HG03354 (cell line): ENCODE data around the gene NTPCR.
A peak's percentile ranks its signal among the peaks of the same experiment; 100 is the strongest.
"Not testable (repeated sequence)": the region's sequence is repeated elsewhere in the genome, so short reads cannot be mapped to it uniquely, and the experiment has no call there.

ENCODE experiments used
- ATAC-seq: cut with Tn5 transposase; IDR thresholded peaks from one replicate; pipeline ENCODE4 v1.9.1; 2021; ENCODE audit warnings: mild to moderate bottlenecking; ENCODE audit not compliant: unreplicated experiment, poor library complexity, severe bottlenecking

Gene NTPCR, protein sequence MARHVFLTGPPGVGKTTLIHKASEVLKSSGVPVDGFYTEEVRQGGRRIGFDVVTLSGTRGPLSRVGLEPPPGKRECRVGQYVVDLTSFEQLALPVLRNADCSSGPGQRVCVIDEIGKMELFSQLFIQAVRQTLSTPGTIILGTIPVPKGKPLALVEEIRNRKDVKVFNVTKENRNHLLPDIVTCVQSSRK

DNA sequence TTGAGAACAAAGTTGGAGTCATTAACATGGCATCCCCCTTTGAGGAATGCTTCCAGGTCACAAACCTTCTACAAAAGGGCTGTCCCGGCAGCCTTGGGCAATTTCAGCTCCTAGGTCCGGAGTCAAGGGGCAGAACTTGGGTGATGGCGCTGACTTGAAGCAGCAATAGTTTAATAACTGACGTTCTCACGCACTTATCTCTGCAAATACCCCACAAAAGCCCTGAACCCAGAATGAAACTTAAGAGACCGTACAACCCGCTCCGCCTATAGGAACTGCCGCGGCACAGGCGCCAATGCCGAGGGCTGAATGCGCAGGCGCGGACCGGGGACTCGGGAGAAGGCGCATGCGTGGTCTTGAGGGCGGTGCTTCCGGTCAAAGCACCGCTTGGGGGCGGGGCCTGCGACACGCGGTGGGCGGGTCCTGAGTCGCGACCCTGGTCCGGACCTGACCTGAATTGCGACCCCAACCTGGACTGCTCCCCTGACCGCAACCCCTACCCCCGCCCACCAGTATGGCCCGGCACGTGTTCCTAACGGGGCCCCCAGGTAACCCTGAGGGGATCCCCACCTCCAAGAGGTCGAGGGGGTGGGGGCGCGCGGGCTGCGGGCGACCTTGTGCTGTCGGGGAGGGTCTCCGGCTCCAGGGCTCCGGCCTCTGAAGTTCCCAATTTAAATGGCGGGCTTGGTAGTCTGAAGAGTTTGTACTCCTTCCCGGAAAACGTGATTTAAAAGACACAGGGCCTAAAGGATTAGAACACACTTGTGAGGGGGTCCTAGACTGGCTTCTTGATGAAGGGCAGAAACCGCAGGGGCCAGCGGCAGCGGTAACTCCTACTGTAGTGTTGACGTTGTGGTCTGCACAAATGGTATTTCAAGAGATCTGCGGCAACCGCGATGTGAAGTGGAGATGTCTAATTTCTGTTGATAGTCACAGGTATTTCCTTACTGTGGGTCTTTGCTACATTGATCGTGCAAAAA, at the start of gene NTPCR:
TSS of gene NTPCR (plus strand) at position 415 of the 980 bp plus-strand sequence. CDS start at position 515, 100 bp downstream.
- peak; percentile 88 for ATAC-seq

GRCh38 chr1:232900818-232901217, 49.6 kb upstream of the NTPCR start:
- ATAC-seq = no peak

- no peak for ATAC-seq
Measured at GRCh38 chr1:232901255-232901654, 49.2 kb upstream of the NTPCR start.

DNA sequence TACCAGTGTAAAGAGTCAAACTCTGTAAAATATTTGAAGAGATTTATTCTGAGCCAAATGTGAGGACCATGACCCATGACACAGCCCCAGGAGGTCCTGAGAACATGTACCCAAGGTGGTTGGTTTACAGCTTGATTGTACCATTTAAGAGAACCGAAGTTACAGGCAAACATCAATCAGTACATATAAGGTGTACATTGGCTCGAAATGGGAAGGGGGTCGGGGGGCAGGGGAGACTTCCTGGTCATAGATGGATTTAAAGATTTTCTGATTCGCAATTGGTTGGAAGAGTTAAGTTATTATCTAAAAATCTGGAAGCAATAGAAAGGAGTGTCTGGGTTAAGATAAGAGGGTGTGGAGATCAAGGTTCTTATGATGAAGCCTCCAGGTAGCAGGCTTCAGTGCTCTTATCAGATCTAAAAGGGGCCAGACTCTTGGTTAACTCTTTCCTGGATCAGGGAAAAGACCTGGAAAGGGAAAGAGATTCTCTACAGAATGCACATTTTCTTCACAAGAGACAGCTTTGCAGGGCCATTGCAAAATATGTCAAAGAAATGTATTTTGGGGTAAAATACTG, 47.5 kb upstream of the NTPCR start:
- no peak for ATAC-seq

DNA sequence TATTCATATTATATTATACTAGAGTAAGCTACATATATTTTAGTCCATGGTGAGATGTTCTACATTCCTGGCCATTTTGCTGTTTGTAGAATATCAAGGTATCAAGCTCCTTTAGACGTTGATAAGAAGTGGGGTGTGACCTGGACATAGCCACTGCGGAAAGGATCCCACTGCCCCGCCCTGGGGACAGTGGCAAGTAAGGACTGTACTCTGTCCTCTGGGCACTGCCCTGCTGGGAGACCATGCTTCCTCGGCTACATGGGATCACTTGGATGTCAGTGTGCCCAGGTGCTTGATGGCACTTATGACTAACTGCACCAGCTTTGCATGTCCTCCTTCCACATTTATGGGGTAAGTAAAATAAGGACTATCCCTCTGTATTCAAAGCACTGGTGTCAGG, 46.3 kb upstream of the NTPCR start:
- no peak for ATAC-seq

- ATAC-seq = no peak
Measured at GRCh38 chr1:232904566-232904965, 45.8 kb upstream of the NTPCR start.

- ATAC-seq = no peak
Measured at GRCh38 chr1:232905331-232906034, 44.9 kb upstream of the NTPCR start.

DNA sequence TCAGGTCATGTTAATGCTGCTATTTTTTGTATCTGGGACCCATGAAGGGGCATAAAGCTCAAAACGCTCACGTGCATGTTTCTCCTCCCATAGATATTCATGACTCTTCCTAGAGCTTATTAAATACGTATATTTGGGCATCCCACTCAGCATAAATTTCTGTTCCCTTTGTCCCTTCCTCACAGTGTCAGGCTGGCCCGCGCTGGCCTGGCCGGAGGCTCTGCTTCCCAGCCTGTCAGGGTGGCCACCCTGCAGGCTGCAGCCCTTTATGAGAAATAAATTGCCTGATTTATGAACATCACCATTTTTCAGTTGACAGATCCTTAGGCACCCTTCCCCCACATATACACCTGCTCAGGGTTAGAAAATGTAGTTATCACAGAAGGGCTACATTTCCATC, 44.0 kb upstream of the NTPCR start:
- ATAC-seq = no peak

DNA sequence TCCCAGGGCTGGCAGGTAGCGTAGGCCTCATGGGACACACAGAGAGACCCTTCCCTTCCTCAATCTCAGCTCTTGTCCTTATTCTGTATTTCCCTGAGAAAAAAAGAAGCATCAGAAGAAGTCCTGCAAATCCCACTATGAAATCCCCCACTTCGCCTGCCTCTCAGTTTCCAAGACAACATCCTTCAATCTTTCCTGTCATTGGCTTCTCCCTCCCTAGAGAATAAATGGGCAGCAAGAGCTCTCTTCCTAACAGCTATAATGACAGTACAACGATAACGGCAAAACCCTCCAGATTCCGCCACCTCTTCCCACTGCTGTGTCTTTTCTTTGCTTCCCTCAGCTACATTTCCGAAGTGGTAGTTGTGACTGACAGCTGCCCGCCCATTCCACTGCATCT, 41.6 kb upstream of the NTPCR start:
- no peak for ATAC-seq

- no peak for ATAC-seq
Measured at GRCh38 chr1:232909752-232910151, 40.7 kb upstream of the NTPCR start.

- ATAC-seq = no peak
Measured at GRCh38 chr1:232911027-232911599, 39.3 kb upstream of the NTPCR start.

DNA sequence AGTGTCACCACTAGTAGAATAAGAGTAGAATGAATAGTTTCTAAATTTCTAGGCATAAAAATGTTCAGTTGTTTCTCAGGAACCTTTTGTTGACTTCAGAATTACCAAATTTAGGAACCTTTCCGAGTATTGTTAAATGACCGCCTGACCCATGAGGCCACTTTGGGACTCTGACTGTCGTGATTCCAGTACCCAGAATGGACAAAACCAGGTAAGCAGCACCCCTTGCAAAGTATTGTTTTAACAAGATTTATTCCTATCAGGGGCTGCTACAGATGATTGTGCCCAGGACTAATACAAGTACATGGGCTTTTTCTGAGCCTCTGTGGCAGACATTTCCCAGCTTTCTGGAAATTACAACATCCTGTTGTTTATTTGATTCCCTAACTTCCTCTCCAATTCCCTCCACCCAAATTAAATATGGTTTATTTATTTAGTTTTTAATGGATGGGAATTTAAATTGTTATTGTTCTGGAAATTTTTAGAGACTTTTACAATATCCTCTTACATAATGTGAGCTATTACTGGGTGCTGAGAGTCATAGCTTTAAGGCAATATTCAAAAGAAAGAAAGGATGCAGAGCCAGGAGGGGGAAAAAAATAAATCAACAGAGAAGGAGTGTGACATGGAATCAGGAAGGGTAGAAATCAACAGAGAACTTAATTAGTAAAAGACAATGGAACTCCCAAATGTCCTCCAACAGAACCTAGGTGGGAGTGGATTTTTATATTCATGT, 37.4 kb upstream of the NTPCR start:
- ATAC-seq = no peak

- not testable (repeated sequence) for ATAC-seq
Measured at GRCh38 chr1:232914271-232914670, 36.1 kb upstream of the NTPCR start.

DNA sequence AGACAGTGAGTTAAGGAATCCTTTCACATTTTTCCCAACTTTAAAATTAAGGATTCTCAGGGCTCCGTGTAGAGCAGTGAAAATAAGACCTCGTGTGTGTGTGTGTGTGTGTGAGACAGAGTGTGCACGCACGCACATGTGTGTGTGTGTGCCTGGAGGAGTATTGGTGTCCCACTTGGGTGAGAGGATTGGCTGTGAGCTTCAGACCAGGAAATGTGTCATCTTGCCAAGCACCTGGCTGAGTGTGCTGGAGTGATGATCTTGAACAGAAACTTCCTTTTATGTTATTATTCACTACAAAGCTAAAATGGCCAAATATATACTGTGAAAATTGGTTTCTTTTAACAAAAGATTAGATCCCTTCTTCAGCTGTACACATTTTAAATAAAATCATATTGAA, 35.2 kb upstream of the NTPCR start:
- no peak for ATAC-seq

GRCh38 chr1:232917053-232917452, 33.4 kb upstream of the NTPCR start:
- no peak for ATAC-seq

DNA sequence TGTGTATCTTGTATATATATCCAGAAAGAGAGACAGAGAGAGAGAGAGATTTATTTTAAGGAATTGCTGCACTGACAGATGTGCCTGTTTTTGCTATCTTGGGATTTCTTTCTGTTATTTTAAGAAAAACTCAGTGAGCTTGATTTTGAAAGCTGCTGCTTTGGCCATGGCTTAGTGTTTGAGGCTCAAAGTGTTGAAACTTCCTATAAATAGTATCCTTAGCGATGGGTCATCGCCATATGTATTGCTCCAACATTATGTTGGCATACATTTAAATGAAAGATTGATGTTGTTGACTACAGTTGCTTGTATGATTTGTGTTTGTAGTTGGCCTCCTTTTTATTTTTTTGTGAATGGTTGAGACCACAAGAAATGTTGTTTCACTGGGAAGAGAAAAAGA, 29.0 kb upstream of the NTPCR start:
- ATAC-seq = no peak

DNA sequence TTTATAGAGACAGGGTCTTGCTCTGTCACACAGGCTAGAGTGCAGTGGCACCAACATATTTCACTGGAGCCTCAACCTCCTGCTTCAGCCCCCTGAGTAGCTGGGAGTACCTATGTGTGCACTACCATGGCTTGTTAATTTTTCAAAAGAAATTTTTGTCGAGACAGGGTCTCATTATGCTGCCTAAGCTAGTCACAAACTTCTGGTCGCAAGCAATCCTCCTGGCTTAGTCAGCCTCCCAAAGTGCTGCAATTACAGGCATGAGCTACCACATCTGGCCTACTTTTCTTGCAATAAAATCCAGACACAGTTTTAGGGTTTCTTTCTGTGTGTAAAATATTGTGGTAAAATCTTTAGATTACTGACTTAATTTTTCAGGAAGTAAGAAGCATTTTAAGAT, 27.9 kb upstream of the NTPCR start:
- no peak for ATAC-seq

GRCh38 chr1:232923739-232924386, 26.5 kb upstream of the NTPCR start:
- peak; percentile 78 for ATAC-seq

DNA sequence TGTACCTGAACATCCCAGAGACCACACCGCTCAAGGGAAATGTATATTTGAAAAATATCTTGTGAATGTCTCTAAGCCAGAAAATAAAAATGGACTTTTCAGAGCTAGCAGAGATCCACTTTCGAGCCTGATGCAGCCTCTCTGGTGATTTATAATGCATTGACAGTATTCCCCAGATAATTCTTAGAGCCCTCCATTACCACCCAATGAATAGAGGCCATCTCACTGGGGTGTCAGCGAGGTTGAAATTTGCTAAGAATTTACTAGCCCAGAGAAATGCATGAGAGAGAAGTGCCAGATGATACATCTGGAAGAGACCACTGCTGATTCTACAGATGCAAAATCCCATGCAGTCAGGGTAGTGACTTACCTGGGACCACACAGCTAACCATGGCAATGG, 25.5 kb upstream of the NTPCR start:
- ATAC-seq = no peak
